ENCODE results near the gene CYP3A4.
"Not testable (repeated sequence)": the region's sequence is repeated elsewhere in the genome, so short reads cannot be mapped to it uniquely, and the experiment has no call there.

CYP3A4 gene

GRCh38 chr7:99752356-99752755 is 31.6 kb downstream of the CYP3A4 start:
- no peak for DNase-seq (ENCODE audit: low spot score)

GRCh38 chr7:99751322-99752052 is 32.5 kb downstream of the CYP3A4 start:
- DNase-seq (ENCODE audit: low spot score): not testable (repeated sequence)

- no peak for DNase-seq (ENCODE audit: low spot score)
Observed at GRCh38 chr7:99748846-99749579, 35.0 kb downstream of the CYP3A4 start.

GRCh38 chr7:99746915-99747314 is 37.1 kb downstream of the CYP3A4 start:
- DNase-seq (ENCODE audit: low spot score): not testable (repeated sequence)

GRCh38 chr7:99745395-99745794 is 38.6 kb downstream of the CYP3A4 start:
- DNase-seq (ENCODE audit: low spot score): not testable (repeated sequence)

GRCh38 chr7:99742737-99743394 is 41.1 kb downstream of the CYP3A4 start:
- no peak for DNase-seq (ENCODE audit: low spot score)

- DNase-seq (ENCODE audit: low spot score): no peak
Observed at GRCh38 chr7:99741441-99741795, 42.6 kb downstream of the CYP3A4 start.

- no peak for DNase-seq (ENCODE audit: low spot score)
Observed at GRCh38 chr7:99740573-99741440, 43.2 kb downstream of the CYP3A4 start.

GRCh38 chr7:99739699-99740572 is 44.0 kb downstream of the CYP3A4 start:
- no peak for DNase-seq (ENCODE audit: low spot score)

- no peak for DNase-seq (ENCODE audit: low spot score)
Observed at GRCh38 chr7:99737726-99738125, 46.3 kb downstream of the CYP3A4 start.

GRCh38 chr7:99736667-99737066 is 47.3 kb downstream of the CYP3A4 start:
- not testable (repeated sequence) for DNase-seq (ENCODE audit: low spot score)

GRCh38 chr7:99734987-99735386 is 49.0 kb downstream of the CYP3A4 start, which contains the start of gene CYP3A7:
Gene CYP3A7 (minus strand): TSS chr7:99735196. CDS start chr7:99735093, 103 bp downstream.
- DNase-seq (ENCODE audit: low spot score): no peak

- no peak for DNase-seq (ENCODE audit: low spot score)
Observed at GRCh38 chr7:99733448-99733847, 50.5 kb downstream of the CYP3A4 start.

- no peak for DNase-seq (ENCODE audit: low spot score)
Observed at GRCh38 chr7:99733003-99733402, 51.0 kb downstream of the CYP3A4 start.

GRCh38 chr7:99731638-99732374 is 52.2 kb downstream of the CYP3A4 start:
- no peak for DNase-seq (ENCODE audit: low spot score)

GRCh38 chr7:99730992-99731391 is 53.0 kb downstream of the CYP3A4 start:
- DNase-seq (ENCODE audit: low spot score): no peak

- no peak for DNase-seq (ENCODE audit: low spot score)
Observed at GRCh38 chr7:99730238-99730810, 53.7 kb downstream of the CYP3A4 start.

- no peak for DNase-seq (ENCODE audit: low spot score)
Observed at GRCh38 chr7:99729486-99730237, 54.3 kb downstream of the CYP3A4 start.

GRCh38 chr7:99728615-99729014 is 55.4 kb downstream of the CYP3A4 start:
- DNase-seq (ENCODE audit: low spot score): no peak
